ENCODE data around the gene FLNC. TPM values are rescaled to one million over a fixed set of nuclear protein-coding genes. Genes with fewer than 3 reads are reported as not detected.

FLNC gene
- total RNA-seq, 1 donor from 2014 or later: 7.7 TPM

- no peak for TF ChIP-seq CTCF (IDR thresholded peaks at IDR 0.05)
- H3K4me3 ChIP-seq: no peak overlapping the region
- intact Hi-C loops (cut with DNase I): no loop called here
- peaks cover 12% of the 10 kb centered on the region for H3K4me1 ChIP-seq
- no peaks in the 10 kb centered on the region for H3K9me3 ChIP-seq
- no peaks in the 10 kb centered on the region for H3K27me3 ChIP-seq
- H3K27ac ChIP-seq: no peak overlapping the region
- ATAC-seq (no peak), DNase-seq (no peak)
- no peaks in the 10 kb centered on the region for H3K36me3 ChIP-seq
Observed at GRCh38 chr7:128792471-128793180, 37.6 kb upstream of the FLNC start.

DNA sequence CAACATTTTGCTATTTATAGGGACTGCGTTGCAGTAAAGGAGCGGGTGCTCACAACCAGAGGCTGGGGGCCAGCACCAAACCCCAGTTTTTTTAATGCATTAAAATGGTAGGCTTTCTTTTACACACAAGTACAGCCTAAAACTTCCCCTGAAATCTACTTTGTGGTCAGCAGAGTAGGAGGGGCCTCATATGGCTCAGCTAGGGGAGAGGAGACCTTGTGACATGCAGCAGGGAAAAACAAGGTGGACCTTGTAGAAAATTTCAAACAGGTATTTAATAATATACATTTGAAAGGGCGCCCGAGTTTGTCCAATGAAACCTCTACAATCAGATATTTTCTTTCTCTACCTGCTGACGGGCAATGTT lies 37.0 kb upstream of the FLNC start:
- Histone ChIP-seq H3K27ac (no peak overlapping the region), H3K27me3 (no peaks in the 10 kb centered on the region), H3K36me3 (no peaks in the 10 kb centered on the region), H3K4me1 (peaks cover 12% of the 10 kb centered on the region), H3K9me3 (no peaks in the 10 kb centered on the region), H3K4me3 (no peak overlapping the region)
- no peak for ATAC-seq
- DNase-seq: no peak
- intact Hi-C loops (cut with DNase I): no loop called here
- no peak for TF ChIP-seq CTCF (IDR thresholded peaks at IDR 0.05)

- TF ChIP-seq CTCF (IDR thresholded peaks at IDR 0.05): no peak
- intact Hi-C loops (cut with DNase I): no loop called here
Observed at GRCh38 chr7:128794020-128794419, 36.2 kb upstream of the FLNC start.

DNA sequence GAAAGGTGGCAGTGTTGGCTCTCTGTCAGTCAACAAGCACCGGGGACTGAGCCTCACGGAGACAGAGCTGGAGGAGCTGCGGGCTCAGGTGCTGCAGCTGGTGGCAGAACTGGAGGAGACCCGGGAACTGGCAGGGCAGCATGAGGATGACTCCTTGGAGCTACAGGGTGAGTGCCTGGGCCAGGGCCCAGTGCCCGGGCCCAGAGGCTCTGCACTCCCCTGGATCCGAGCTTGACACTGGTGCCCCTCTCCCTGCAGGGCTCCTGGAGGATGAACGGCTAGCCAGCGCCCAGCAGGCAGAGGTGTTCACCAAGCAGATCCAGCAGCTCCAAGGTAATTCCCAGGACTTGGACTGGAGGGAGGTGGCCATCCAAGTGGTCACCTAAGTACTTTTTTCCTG lies 35.8 kb upstream of the FLNC start:
- H3K27me3 ChIP-seq: no peaks in the 10 kb centered on the region
- peaks cover 12% of the 10 kb centered on the region for H3K4me1 ChIP-seq
- intact Hi-C loops (cut with DNase I): no loop called here
- DNase-seq (no peak), ATAC-seq (no peak)
- H3K36me3 ChIP-seq: no peaks in the 10 kb centered on the region
- H3K27ac ChIP-seq: no peak overlapping the region
- no peaks in the 10 kb centered on the region for H3K9me3 ChIP-seq
- TF ChIP-seq CTCF (IDR thresholded peaks at IDR 0.05): no peak
- H3K4me3 ChIP-seq: no peak overlapping the region

More at GRCh38 chr7:128794020-128794419, 36.2 kb upstream of the FLNC start:
- no peak for ATAC-seq
- no peaks in the 10 kb centered on the region for H3K9me3 ChIP-seq
- H3K4me1 ChIP-seq: peaks cover 12% of the 10 kb centered on the region
- no peak overlapping the region for H3K4me3 ChIP-seq
- DNase-seq: no peak
- H3K27me3 ChIP-seq: no peaks in the 10 kb centered on the region
- no peaks in the 10 kb centered on the region for H3K36me3 ChIP-seq
- no peak overlapping the region for H3K27ac ChIP-seq

- intact Hi-C loops (cut with DNase I): no loop called here
- Histone ChIP-seq H3K27me3 (no peaks in the 10 kb centered on the region), H3K27ac (no peak overlapping the region), H3K9me3 (no peaks in the 10 kb centered on the region), H3K36me3 (no peaks in the 10 kb centered on the region), H3K4me3 (no peak overlapping the region), H3K4me1 (peaks cover 12% of the 10 kb centered on the region)
- DNase-seq (no peak), ATAC-seq (no peak)
- no peak for TF ChIP-seq CTCF (IDR thresholded peaks at IDR 0.05)
Observed at GRCh38 chr7:128795129-128795528, 35.1 kb upstream of the FLNC start.

- H3K36me3 ChIP-seq: no peaks in the 10 kb centered on the region
- H3K4me3 ChIP-seq: no peak overlapping the region
- H3K27me3 ChIP-seq: no peaks in the 10 kb centered on the region
- DNase-seq (no peak), ATAC-seq (no peak)
- intact Hi-C loops (cut with DNase I): no loop called here
- no peak overlapping the region for H3K27ac ChIP-seq
- H3K9me3 ChIP-seq: no peaks in the 10 kb centered on the region
- H3K4me1 ChIP-seq: peaks cover 5% of the 10 kb centered on the region
- no peak for TF ChIP-seq CTCF (IDR thresholded peaks at IDR 0.05)
Observed at GRCh38 chr7:128796327-128796726, 33.9 kb upstream of the FLNC start.

All from upper lobe of right lung (tissue), 1 donor.